HG03039 (cell line): ENCODE measurements around the gene UIMC1.
A peak's percentile ranks its signal among the peaks of the same experiment; 100 is the strongest.
"Not testable (repeated sequence)": the region's sequence is repeated elsewhere in the genome, so short reads cannot be mapped to it uniquely, and the experiment has no call there.

Experiments used
- ATAC-seq: cut with Tn5 transposase; IDR thresholded peaks from one replicate; pipeline ENCODE4 v1.9.1; 2021; ENCODE audit warnings: mild to moderate bottlenecking, moderate library complexity; ENCODE audit not compliant: unreplicated experiment

The UIMC1 gene

DNA sequence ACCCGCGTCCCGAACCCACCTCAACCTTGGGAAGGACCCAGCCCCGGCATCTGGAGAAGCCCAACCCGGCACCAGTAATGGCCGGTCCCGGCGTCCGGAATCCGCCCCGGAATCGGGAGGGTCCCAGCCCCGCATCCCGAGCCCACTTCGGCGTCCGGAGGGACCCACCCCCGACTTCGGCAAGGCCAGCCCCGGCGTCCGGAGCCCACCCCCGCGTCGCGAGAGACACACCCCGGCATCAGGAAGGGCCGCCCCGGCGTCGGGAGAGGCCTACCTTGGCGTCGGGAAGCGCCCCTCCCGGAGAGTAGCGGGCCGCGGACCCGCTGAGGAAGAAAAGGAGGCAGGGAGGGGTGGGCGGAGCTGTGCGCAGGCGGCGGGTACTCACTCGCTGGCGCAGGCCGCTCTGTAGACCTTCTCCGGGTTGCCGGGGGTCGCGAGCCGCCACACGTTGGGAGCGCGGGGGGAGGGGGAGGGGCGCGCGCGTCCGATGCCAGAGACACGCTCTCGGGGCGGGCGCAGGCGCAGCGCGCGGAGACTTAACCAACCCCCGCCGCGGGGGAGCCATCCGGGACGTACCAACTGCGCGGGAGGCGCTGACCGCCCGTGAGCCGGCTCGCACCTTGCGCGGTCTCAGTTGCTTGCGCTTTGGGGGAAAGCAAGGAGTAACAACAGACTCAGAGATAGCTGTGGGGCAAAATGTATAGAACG lies at the start of gene UIMC1:
UIMC1 (minus strand) TSS at position 515 of the 708 bp plus-strand sequence. CDS start 24,164 bp downstream, outside the sequence.
- peak; percentile 63 for ATAC-seq

DNA sequence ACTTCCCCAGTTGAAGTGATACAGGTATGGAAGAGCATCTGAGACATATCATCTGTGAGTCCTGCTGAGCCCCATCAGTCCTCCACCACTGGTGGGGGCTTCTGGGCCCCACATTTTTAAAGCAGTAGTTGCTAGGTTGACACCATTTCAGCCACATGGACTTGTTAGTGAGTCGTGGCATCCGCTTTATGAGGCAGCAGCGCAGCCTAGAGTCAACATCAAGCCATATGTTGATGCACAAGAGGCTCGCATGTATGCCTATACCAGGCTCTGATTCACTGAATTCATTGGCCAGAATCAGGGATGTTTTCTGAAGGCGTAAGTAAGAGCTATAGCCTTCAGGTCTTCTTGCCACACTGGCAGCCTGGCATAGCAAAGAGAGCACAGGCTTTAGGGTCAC lies 42.7 kb upstream of the UIMC1 start:
- no peak for ATAC-seq

DNA sequence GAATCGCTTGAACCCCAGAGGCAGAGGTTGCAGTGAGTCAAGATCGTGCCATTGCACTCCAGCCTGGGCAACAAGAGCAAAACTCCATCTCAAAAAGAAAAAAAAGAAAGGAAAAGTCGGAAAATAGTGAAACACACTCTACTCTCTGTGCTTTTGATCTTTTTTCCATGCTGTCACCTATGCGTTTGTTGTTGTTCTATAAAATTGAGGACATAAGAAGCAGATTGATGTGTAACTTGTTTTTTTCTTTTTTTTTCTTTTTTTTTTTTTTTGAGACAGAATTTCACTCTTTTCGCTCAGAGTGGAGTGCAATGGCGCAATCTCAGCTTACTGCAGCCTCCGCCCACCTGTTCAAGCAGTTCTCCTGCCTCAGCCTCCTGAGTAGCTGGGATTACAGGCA lies 42.0 kb upstream of the UIMC1 start:
- not testable (repeated sequence) for ATAC-seq

DNA sequence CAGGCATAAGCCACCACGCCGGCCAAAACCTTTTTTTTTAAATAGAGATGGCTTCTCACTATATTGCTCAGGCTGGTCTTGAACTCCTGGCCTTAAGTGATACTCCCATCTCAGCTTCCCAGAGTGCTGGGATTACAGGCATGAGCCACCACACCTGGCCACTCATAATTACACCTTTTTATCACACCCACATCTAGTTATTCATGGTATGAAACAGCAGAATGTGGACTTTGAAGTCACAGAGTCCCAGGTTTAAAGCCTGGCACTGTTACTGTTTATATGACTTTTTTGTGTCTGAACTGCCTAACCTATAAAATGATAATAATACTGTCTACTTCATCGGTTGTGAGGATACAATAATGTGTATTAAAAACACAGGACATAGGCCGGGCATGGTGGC lies 39.1 kb upstream of the UIMC1 start:
- ATAC-seq = no peak

DNA sequence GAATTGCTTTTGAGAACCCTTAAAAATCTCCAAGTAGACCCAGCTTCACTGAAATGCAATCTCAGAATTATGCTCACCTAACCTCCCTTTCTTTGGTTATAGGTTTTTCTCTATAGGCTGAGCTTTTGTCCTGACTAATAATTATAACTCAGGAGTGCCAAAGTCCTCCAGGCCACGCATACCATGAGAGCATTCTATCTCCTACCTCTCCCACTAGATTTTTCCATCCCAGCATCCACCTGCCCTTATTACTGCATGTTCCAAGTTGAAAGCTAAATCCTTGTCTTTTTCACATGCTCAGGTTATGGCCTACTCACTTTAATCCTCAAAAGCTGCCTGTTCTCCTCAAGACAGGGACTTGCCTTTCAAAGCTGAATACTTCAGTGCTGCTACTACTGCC lies 38.1 kb upstream of the UIMC1 start:
- ATAC-seq = no peak

DNA sequence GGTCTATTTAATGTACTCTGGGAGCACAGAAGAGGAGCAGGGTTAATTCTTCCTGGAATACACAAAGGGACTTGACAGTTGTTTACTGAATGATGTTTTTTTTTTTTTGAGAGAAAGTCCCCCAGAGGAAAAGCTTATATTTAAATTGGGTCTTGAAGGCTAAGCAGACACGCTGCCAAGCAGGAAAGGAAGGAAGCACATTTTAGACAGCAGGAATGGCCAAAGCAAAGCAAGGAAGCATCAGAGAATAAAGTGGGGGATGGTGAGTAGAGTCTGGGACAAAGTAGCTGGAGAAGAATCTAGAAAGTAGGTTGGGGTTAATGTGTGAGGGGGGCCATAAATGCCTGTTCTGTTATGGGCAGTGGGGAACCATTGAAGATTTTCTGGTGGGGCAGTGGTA lies 37.4 kb upstream of the UIMC1 start:
- no peak for ATAC-seq

DNA sequence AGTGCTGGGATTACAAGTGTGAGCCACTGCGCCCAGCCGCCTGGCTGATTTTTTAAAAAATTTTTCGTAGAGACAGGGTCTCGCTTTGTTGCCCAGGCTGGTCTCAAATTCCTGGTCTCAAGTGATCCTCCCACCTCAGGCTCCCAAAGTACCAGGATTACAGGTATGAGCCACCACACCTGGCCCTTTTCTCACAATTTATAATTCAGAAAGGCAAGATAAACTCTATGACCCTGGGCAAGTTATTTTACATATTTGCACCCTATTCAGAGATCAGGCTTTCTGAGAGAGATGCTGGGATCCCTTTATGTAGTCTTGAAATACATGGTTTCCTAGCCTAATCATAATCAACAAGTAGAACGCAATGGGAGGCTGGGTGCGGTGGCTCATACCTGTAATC lies 36.5 kb upstream of the UIMC1 start:
- no peak for ATAC-seq

DNA sequence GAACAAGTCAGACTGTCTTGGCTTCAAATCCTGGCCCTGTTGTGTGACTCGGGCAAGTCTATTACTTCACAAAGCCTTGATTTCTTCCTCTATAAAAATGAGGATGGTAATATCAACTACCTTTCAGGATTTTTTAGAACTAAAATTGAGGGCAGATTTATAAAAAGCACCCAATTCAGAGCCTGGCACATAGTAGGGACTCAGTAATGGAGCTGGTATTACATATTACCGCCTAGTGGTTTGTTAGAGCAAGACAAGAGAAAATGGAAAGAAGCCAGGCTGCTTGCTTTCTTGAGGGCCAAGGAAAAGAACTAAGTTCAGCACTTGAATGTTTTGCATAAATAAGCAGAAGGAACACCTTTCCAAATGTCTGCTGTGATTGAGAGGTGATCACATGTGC lies 35.4 kb upstream of the UIMC1 start:
- no peak for ATAC-seq

DNA sequence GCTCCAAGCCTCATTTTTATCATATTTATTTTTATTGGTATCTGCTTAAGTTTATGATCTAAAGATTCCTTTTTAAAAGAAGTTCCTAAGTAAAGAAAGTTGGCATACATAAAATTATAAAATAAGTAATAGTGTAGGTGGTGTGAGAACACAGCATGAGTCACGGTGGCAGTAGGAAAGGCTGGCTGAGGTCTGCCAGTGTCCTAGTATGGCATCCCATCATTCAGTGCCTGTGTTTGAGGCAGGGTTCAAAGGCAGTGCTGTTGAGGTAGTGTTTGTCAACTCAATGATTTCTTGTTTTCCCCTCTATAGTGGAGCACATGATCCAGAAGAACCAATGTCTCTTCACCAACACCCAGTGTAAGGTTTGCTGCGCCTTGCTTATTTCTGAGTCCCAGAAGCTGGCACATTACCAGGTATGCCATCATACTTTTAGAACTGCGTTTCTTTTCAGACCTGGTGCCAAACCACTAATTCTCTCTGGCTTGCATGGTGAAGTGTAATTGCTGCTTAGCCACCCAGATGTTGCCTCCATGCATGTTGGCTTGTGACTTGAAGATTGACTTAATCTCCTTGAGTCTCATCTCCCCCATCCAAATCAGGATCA lies 34.3 kb upstream of the UIMC1 start:
- no peak for ATAC-seq

DNA sequence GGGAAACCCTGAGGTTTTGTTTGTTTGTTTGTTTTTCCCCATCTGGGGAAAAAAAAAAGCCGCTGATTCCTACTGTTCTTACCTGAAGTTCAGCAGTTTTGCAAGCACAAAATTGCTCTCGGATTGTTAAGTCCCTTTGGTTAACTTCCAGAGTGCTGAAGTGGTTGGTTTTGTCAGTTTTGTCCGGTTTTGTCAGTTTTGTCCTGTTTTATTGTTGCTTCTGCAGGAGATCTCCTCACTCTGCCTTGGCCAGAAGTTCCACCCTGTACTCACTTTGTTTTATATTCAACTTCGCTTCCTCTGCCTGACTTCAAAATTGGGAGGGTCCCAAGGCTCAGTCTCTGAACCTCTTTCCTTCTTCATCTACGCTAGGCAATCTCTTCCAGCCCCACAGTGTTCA lies 30.3 kb upstream of the UIMC1 start:
- ATAC-seq = no peak

DNA sequence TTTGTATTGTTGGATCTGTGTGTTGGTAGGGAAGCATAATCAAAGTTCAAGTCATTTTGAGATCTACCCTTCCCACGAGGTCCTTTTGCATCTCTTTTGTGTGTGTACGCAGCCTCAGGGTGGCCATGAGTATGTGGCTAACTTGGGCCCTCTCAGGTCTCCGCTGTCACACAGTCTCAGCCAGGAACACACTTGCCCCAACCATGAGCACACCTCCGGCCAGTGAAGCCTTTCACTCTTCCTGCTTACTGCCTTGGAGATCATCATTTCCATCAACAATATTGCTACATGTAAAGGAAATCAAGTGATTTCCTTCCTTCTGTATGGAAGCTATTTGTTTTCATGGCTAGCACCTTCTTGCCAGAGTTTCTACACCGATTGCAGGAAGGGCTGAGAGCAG lies 29.9 kb upstream of the UIMC1 start:
- no peak for ATAC-seq

DNA sequence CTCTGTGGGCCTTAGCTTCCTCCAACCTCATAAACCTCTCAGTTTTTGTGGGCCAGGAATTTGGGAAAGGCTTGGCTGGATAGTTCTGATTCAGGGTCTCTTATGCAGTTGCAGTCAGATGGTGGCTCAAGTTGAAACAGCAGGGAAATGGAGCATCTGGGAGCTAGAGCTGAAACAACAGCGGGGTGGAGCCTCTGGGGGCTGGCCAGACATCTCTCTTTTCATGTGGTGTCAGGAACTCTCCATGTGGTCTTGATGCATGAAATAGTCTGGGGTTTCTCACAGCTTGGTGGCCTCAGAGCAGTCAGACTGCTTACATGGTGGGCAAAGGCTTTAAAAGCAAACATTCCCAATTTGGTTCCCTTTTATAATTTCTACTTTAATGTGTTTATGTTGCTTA lies 29.4 kb upstream of the UIMC1 start:
- ATAC-seq = no peak

DNA sequence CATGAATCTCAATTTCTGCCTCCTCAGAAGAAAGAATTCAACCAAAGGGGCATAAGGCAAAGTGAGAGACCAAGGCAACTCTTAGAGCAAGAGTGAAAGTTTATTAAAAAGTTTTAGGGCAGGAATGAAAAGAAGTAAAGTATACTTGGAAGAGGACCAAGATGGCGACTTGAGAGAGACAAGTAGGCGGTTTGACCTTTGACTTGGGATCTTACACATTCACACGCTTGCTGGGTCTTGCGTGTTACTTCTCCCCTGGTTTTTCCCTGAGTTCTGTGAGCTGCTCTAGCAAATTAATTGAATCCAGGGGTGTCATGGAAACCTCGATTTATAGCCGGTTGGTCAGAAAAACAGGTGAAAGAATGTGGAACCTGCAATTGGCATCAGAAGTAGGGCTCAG lies 22.9 kb upstream of the UIMC1 start:
- ATAC-seq = no peak

DNA sequence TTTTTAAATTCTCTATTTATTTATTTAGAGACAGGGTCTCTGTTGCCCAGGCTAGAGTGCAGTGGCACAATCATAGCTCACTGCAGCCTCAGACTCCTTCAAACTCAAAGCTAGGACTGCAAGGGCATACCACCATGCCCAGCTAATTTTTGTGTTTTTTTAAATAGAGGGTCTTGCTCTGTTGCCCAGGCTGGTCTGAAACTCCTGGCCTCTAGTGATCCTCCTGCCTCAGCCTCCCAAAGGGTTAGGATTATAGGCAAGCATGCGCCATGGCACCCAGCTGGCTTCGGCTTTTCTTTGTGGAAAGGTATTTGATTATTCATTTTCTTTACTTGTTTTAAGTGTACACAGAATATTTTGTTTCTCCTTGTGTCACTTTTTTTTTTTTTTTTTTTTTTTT lies 21.1 kb upstream of the UIMC1 start:
- no peak for ATAC-seq

DNA sequence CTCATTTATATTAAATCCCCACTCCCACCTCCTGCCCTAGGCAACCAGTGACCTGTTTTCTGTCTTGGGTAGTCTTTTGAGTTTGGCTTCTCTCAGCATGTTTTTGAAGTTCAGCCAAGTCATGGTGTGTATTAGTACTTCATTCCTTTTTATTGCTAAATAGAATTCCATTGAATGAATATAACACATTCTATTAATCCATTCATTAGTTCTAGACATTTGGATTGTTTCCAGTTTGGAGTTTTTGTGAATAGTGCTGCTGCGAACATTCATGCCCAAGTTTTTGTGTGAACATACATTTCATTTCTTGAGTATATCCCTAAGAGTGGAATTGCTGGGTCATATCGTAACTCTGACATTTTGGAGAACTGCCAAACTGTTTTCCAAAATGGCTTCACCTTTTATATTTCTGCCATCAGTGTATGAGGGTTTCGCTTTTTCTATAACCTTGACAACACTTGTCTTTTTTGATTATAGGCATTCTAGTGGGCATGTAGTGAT lies 18.6 kb upstream of the UIMC1 start:
- ATAC-seq = no peak

DNA sequence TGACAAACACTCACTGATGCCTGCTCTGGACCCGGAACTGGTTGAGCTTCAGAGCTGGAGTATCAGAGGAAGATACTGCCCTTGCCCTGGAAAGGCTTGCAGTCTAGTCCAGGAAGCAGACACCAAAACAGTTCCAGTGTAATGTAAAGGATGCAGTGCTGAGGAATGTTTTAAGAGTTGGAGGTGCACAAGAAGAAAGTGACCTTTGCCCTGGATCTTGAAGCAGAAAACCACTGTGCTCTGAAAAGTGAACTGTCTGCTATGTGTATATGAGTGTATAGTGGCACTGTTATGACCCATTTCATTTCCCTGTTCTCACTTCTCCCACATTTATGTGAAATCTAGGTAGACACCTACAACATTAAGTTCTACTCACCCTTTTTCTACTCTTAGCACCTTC lies 18.0 kb upstream of the UIMC1 start:
- ATAC-seq = no peak

DNA sequence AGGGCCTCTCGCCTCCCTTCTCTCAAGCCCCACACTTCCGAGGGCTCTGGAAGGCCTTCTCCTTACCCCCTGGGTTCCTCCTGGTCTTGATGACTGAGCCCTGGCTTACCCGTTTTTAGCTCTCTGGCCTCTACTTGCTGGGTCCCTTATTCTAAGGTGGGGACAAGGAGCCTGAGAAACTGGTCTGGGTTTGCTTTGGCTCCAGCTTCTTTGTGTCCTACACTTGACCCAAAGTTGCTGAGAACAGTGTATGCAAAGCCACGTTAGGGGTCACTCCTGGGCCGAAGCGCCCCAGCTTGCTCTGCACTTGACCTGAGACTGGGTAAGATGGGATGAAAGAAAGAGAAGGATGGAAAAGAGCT lies 16.7 kb upstream of the UIMC1 start:
- ATAC-seq = no peak

DNA sequence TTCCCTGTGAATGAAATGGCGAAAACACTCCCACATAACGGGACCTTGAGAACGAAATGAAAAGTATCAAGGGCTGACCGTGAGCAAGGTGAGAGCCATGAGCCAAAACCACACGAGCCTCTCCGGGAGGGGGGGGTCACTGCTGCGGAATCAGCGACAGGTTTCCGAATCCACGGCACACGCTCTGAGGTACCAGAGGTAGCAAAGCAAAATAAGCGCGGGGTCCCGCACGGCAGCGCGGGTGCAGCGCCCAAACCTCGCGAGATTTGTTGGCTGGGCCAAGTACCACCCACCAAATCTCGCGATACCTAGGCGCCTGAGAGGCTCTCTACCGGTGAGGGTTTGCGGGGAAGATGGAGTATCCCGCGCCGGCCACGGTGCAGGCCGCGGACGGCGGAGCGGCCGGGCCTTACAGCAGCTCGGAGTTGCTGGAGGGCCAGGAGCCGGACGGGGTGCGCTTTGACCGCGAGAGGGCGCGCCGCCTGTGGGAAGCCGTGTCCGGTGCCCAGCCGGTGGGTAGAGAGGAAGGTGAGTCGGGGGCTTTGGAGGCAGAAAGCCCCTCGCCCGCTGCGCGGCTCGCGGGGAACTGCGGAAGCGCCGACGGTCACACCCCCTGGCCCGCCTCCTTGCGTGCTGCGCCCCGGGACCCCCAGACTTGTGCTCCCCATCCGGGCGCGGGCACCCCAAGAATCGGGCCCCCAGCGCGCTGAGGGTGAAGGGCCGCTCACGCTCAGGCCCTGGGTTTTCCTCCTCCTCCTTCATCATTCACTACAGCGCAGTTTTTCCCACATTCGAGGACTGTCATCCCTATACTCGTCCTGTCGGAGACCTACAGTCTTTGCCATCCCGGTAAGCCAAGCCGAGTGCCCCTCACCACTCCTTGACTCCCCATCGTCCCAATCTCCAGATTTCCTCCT lies 16.1 kb upstream of the UIMC1 start, which contains the start of gene ZNF346:
ZNF346 (plus strand) TSS at position 311 of the 917 bp plus-strand sequence; CDS start at position 354, 43 bp downstream.
- peak; percentile 77 for ATAC-seq

DNA sequence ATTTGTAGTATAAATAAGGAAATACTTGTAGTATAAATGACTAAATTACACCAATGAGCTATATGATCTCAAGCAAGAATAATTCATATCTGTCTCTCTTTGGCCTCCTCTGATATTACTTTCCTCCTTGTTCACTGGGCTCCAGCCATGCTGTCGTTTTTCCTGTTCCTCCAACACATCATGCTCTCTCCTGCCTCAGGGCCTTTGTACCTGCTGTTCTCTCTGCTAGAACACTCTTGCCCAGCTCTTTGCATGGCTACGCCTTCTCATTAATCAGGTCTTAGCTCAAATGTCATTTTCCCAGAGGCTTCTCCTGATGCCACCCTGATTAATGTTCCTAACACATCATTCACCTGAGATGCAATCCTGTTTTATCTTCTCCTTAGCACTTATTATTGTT lies 13.5 kb upstream of the UIMC1 start:
- ATAC-seq = no peak

DNA sequence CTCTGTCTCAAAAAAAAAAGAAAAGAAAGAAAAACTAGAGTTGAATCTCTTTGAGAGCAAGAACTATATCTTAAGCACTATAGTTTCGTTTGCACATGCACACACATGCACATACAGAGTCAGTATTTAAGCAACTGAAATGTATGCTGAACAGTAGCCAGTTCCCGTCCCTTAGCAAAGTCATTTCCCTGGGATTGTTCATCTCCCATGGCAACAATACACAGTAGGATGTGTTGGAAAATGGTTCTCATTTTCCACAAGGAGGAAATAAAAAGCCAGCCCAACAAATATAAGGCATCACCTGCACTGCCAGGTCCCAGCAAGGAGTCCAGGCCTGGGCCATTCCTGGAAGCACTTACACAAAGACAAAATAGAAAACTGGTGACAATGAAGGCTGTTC lies 11.8 kb upstream of the UIMC1 start:
- ATAC-seq = no peak

DNA sequence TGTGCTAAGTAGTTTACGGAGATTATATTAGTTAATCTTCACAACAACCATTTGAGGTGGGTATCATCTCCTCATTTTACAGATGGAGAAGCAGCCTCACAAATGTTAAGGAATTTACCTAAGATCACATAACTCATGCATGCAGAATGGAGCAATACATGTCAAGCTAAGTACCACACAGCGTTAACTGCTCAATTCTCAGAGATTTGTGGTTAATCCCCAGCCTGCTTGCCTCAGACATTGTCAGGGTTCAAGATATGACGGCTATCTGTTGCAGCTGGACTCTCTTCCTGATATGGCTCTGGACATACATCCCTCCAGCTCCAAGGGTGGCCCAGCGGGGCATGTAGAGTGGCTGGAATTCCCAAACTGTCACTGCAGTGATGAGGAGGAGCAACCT lies 8.6 kb upstream of the UIMC1 start:
- ATAC-seq = no peak

DNA sequence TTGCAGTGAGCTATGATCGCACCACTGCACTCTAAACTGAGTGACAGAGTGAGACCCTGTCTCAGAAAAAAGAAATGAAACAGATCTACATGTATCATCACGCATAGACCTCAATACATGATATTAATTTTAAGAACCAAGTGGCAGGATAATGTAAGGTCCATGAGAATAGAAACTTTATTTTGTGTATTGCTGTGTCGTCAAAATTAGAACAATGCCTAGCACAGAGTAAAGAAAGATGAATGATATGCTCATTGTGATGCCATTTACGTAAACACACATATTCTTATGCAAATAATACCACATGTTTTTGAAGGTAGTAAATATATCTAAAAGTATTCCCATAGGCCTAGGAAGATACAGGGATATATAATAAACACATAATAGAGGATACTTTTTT lies 3.6 kb upstream of the UIMC1 start:
- no peak for ATAC-seq
